ENCODE data around the gene PDZD2.

Gene PDZD2

GRCh38 chr5:31867219-31867618 is 228.3 kb downstream of the PDZD2 start:
- DNase-seq (ENCODE audit: low read depth), result no peak

- no peak for DNase-seq (ENCODE audit: low read depth)
Observed at GRCh38 chr5:31880449-31880848, 241.5 kb downstream of the PDZD2 start.

- DNase-seq (ENCODE audit: low read depth), result no peak
Observed at GRCh38 chr5:31884896-31885295, 246.0 kb downstream of the PDZD2 start.

GRCh38 chr5:31886206-31886605 is 247.3 kb downstream of the PDZD2 start:
- no peak for DNase-seq (ENCODE audit: low read depth)

- DNase-seq (ENCODE audit: low read depth), result no peak
Observed at GRCh38 chr5:31887556-31887955, 248.6 kb downstream of the PDZD2 start.

DNA sequence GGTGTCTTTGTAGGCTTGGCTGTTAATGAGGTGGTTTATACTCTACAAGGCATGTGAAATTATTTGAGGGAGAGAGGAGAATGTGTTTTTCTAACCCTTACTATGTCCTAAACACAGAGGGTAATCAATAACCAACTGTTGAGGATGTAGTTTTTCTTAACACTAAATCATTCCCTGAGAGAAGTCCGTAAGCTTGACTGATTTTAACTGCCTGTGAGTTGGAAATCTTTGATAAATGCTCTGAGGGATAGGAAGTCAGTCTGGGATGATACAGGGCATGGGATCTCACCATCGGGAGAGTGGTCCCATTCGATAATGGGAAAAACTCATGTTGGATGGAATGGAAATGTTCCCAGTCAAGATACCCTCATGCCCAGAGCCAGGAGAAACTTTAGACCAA is 249.6 kb downstream of the PDZD2 start:
- DNase-seq (ENCODE audit: low read depth), result no peak

- DNase-seq (ENCODE audit: low read depth), result no peak
Observed at GRCh38 chr5:31889001-31889561, 250.2 kb downstream of the PDZD2 start.

- DNase-seq (ENCODE audit: low read depth), result no peak
Observed at GRCh38 chr5:31890046-31890445, 251.1 kb downstream of the PDZD2 start.

DNA sequence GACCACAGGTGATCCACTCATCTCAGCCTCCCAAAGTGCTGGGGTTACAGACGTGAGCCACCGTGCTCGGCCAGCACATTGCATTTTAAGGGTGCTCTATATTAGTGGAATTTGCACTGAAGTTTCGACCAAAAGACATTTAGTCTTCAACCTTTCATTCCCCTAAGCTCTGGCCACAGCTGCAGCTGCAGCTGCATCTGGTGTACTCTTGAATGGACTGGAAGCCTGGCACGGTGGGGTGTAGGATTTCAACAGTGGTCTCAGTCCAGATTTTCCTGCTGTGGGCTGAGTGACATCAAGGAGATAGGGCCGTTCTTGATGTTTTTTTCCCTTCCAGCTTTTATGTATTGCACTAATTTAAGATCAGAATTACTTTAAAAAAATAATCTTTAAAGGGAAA is 255.2 kb downstream of the PDZD2 start:
- no peak for DNase-seq (ENCODE audit: low read depth)

DNA sequence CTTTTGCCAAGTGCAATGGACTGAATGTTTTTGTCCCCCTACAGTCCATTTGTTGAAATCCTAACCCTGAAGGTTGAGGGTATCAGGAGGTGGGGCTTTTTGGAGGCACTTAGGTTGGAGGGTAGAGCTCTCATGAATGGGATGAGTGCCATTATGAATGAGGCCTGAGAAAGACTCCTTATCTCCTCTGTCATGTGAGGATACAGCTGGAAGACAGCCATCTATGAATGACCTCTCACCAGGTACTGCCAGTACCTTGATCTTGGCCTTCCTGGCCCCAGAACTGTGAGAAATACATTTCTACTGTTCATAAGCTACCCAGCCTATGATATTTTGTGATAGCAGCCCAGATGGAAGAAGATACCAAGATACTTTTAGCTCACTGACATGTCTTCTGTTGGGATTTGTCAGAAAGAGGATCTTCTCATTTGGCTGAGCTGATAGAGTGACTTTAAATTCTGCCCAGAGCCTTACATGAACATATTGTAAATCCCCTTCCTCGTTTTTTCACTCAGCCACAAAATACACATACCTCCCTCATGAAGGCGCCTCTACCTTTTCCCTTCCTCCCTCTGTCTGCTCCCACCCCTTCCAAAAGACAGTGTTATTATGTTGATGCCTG is 256.4 kb downstream of the PDZD2 start:
- no peak for DNase-seq (ENCODE audit: low read depth)

GRCh38 chr5:31898036-31898632 is 259.2 kb downstream of the PDZD2 start:
- no peak for DNase-seq (ENCODE audit: low read depth)

- no peak for DNase-seq (ENCODE audit: low read depth)
Observed at GRCh38 chr5:31900296-31900865, 261.4 kb downstream of the PDZD2 start.

GRCh38 chr5:31901807-31902530 is 263.0 kb downstream of the PDZD2 start:
- no peak for DNase-seq (ENCODE audit: low read depth)

- no peak for DNase-seq (ENCODE audit: low read depth)
Observed at GRCh38 chr5:31908396-31908795, 269.5 kb downstream of the PDZD2 start.

DNA sequence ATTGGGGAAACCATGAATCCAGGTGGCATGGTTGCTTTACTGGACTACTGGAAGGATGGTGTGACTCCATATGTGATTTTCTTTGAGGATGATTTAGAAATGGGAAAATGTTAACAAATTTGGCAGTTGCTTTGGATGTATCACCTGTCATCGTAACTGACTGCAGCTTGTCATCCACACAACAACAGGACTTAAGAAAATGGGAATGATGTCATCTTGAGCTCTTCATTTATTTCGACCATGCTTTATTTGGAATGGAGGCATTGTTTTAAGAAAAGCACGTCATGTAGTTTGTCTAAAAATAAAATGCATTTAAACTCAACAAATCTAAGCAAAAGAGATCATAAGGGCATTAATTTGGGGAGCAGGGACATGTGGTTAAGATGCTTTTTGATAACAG is 270.1 kb downstream of the PDZD2 start:
- no peak for DNase-seq (ENCODE audit: low read depth)

DNA sequence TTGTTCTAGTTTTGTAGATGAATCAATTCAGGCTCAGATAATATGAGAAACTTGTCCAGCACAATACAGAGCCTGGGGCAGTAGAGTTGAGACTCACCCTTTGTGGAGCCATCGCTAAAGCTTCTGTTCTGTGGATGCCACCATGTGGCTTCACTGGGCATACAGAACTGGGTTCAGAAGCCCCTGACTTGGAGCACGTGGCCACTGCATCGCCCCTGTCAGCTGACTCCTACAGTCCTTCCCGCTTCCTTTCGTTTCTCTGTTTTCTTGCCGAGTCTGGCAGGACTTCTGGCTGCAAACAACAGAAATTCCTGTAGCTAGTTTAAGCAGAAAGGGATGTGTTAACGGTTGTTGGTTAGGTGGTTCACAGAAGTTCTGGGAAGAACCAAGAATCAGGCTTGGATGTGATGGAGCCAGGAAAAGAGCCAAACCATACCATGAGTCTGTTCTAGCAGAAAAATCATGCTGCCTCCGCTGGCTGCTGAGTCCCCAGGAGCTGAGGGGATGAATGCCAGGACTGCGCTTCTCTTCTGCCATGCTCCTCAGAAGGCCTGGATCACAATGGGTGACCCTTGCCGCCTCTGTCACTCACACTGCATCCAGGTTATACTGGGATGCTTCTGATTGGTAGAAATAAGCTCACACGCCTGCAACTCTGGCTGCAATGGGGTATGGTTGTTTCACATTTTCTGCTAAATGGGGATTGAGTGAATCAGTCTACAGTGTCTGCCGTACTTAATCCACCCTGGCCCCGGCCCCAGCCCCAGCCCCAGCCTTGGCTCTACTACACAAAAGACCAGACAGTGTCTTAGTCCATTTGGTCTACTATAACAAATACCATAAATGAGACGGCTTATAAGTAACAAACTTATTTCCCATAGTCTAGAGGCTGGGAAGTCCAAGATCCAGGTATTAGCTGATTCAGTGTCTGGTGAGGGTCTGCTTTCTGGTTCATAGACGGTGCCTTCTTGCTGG is 272.6 kb downstream of the PDZD2 start:
- DNase-seq (ENCODE audit: low read depth), result no peak

GRCh38 chr5:31913808-31914207 is 274.9 kb downstream of the PDZD2 start:
- no peak for DNase-seq (ENCODE audit: low read depth)

DNA sequence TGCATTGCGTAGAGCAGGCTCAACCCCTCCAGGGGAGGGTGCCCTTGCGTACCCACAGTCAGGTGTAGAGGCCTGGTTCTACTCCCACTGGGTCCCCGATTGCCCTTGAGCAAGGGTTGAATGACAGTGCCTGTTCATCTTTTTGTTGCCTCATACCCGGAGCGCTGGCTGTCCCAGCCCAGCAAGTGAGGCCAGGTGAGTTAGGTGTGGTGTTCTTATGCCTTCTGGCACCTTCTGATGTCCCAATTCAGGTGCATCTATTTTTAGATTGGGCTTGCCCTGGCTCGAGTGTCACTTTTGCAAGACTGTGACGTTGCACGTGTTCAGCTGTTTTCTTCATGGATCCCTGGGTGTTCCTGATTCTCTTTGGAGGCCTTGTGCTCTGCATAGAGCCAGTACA is 277.4 kb downstream of the PDZD2 start:
- no peak for DNase-seq (ENCODE audit: low read depth)

DNA sequence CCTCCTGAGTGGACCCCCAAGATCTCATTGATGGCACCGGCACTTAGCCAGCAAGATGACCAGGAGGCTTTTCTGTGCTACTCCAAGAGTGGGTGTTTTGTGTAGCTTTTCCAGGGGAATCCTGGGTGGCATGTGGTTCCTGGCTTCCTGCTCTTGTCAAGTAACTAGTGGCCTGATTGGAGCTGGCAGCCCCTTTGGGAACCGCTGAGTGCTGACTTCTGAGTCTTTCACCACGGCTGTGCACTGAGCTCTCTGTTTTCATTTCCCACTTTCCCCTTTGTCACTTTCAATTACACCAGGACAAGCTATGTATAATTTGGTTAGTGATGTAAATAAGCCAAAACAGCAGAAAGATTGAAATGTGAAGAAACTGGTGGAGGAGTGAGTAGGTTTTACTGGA is 279.8 kb downstream of the PDZD2 start:
- no peak for DNase-seq (ENCODE audit: low read depth)

GRCh38 chr5:31921852-31922305 is 282.9 kb downstream of the PDZD2 start:
- DNase-seq (ENCODE audit: low read depth), result no peak

DNA sequence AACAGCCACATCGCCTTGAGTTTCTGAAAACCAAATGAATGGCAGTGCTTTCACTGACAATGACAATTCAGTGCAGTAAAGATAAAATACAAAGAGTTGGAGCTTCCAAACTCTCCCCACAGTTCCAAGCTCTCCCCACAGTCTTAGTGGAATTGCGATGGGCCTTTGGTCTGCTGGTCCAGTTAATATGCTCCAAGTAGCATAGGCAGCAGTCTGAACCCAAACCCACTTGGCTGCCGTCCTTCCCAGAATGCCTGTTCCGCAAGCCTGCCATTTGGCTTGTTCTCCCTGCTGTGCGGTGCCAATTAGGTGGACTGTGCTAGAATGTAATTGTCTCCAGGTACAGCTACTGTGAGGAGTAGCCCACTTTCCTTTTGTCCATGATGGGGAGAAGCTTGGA is 285.1 kb downstream of the PDZD2 start:
- no peak for DNase-seq (ENCODE audit: low read depth)

GRCh38 chr5:31931874-31932273 is 292.9 kb downstream of the PDZD2 start:
- no peak for DNase-seq (ENCODE audit: low read depth)
